ENCODE data around the gene CGNL1. TPM values are rescaled to one million over a fixed set of nuclear protein-coding genes. Genes with fewer than 3 reads are reported as not detected.
A peak's percentile ranks its signal among the peaks of the same experiment; 100 is the strongest.

The CGNL1 gene
- polyA plus RNA-seq, 2 of the 4 experiments (the other 2 are of a cell fraction), result 1.4 to 1.8 TPM

DNA sequence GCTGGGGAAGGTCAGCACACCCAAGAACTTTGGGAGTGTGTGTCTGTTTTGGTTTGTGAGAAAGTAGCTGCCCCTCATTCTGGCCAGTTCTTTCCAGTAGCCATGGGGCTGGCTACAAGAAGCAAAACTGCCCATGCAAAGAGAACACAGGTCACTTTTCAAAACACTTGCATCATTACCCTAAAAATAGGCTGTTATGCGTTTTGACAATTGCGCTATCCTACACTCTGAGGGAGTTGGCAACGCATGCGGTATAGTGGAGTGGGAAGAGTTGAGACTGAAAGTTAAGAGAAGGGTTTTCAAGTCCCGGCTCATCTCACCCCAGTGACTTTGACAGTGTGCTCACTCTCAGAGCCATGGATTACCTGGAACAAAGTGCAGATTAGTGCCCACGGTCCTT is 173.6 kb downstream of the CGNL1 start:
- ChIA-PET POLR2A (no interaction called here), CTCF (interaction anchor here (0.7 to 23.4 kb wide), 10 partner anchors 5 to 632 kb away, joined by 3 to 475 read pairs (median 4); no protein-coding TSS in a partner anchor)
- Histone ChIP-seq H3K4me1 (peaks cover 35% of the 10 kb centered on the region), H3K4me3 (no peak overlapping the region), H3K9me3 (no peaks in the 10 kb centered on the region), H3K27ac (peak overlapping the region in 1 of 2 experiments; percentile 55; a peak in 3 of 6 replicates), H3K4me2 (no peak overlapping the region)
- TF ChIP-seq GATA3 (IDR thresholded peaks at IDR 0.05; ENCODE audit: borderline replicate concordance) (no peak), HMGXB4 (CRISPR knock-in tag; IDR thresholded peaks at IDR 0.05; ENCODE audit: borderline replicate concordance) (no peak), EHF (CRISPR knock-in tag; IDR thresholded peaks at IDR 0.05) (no peak), HDAC2 (IDR thresholded peaks at IDR 0.05) (no peak), JUNB (IDR thresholded peaks at IDR 0.05) (no peak), HOXB13 (CRISPR knock-in tag; IDR thresholded peaks at IDR 0.05; ENCODE audit: low read depth) (no peak)
- TF ChIP-seq, protein P1, sequence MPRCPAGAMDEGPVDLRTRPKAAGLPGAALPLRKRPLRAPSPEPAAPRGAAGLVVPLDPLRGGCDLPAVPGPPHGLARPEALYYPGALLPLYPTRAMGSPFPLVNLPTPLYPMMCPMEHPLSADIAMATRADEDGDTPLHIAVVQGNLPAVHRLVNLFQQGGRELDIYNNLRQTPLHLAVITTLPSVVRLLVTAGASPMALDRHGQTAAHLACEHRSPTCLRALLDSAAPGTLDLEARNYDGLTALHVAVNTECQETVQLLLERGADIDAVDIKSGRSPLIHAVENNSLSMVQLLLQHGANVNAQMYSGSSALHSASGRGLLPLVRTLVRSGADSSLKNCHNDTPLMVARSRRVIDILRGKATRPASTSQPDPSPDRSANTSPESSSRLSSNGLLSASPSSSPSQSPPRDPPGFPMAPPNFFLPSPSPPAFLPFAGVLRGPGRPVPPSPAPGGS (IDR thresholded peaks at IDR 0.05), result no peak
- ATAC-seq (no peak), DNase-seq (ENCODE audit: low read depth in 1 of 2, low spot score in 1 of 2) (no peak), FAIRE-seq (no peak)
- 89% methylated on average over 6 of the region's 6 CpGs for WGBS (ENCODE audit: missing lambda C conversion rate)

- FAIRE-seq, result no peak
- TF ChIP-seq EHMT2 (IDR thresholded peaks at IDR 0.05; ENCODE audit: low read depth) (no peak), HES2 (IDR thresholded peaks at IDR 0.05) (no peak), EP300 (IDR thresholded peaks at IDR 0.05) (no peak), RFX5 (IDR thresholded peaks at IDR 0.05) (no peak), PHF8 (IDR thresholded peaks at IDR 0.05; ENCODE audit: borderline replicate concordance, low read depth) (no peak), CHD2 (IDR thresholded peaks at IDR 0.05; ENCODE audit: low read length, partially characterized antibody) (no peak), BHLHE40 (IDR thresholded peaks at IDR 0.05; ENCODE audit: low read depth, low read length) (no peak), PBX3 (IDR thresholded peaks at IDR 0.05) (no peak), FOXS1 (CRISPR knock-in tag; IDR thresholded peaks at IDR 0.05) (no peak), HOXB5 (CRISPR knock-in tag; IDR thresholded peaks at IDR 0.05) (no peak), CEBPB (IDR thresholded peaks at IDR 0.05) (no peak), HMGXB4 (CRISPR knock-in tag; IDR thresholded peaks at IDR 0.05; ENCODE audit: borderline replicate concordance) (no peak), JUN (IDR thresholded peaks at IDR 0.05) (no peak), CBX2 (IDR thresholded peaks at IDR 0.05; ENCODE audit: borderline replicate concordance, low read depth) (no peak)
- TF ChIP-seq, protein P2, sequence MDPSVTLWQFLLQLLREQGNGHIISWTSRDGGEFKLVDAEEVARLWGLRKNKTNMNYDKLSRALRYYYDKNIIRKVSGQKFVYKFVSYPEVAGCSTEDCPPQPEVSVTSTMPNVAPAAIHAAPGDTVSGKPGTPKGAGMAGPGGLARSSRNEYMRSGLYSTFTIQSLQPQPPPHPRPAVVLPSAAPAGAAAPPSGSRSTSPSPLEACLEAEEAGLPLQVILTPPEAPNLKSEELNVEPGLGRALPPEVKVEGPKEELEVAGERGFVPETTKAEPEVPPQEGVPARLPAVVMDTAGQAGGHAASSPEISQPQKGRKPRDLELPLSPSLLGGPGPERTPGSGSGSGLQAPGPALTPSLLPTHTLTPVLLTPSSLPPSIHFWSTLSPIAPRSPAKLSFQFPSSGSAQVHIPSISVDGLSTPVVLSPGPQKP (IDR thresholded peaks at IDR 0.05; ENCODE audit: low read depth, low read length), result no peak
- Histone ChIP-seq H3K4me1 (peaks cover 35% of the 10 kb centered on the region), H3K27ac (peak overlapping the region; percentile 64 to 87), H3K4me3 (no peak overlapping the region), H3K4me2 (peak overlapping the region; percentile 62; the same call in 2 of the 3 replicates), H3K9me3 (no peaks in the 10 kb centered on the region)
- no peak for ATAC-seq
- WGBS (ENCODE audit: missing lambda C conversion rate), result 55% methylated on average over 4 of the region's 4 CpGs
- ChIA-PET POLR2A (no interaction called here), CTCF (interaction anchor here (1.4 to 23.4 kb wide), 5 partner anchors 5 to 209 kb away, joined by 7 to 475 read pairs (median 270); no protein-coding TSS in a partner anchor)
- no peak for DNase-seq (ENCODE audit: low read depth in 1 of 2, low spot score in 1 of 2)
Measured at GRCh38 chr15:57550640-57551039, 174.3 kb downstream of the CGNL1 start.
